Testis (tissue), 2 donors: ENCODE results near the gene PYY.

Experiments used
- POLR2A ChIP-seq: fragments of 450-650 bp; IDR thresholded peaks from one replicate; pipeline ENCODE4 v1.6.1; 2017; ENCODE audit warnings: antibody characterized with exemption, mild to moderate bottlenecking, moderate library complexity
- TF ChIP-seq, protein P1 (sequence below), 3 experiments: fragments of 450-650 bp in 2 of 3; fragments of 200-600 bp in 1 of 3; sonication (generic) in 1 of 3; IDR thresholded peaks; one replicate each; pipeline ENCODE4 v1.5.1; 2016 to 2019; ENCODE audit warnings: antibody characterized with exemption in 3 of 3, mild to moderate bottlenecking in 2 of 3, moderate library complexity in 1 of 3

DNA sequence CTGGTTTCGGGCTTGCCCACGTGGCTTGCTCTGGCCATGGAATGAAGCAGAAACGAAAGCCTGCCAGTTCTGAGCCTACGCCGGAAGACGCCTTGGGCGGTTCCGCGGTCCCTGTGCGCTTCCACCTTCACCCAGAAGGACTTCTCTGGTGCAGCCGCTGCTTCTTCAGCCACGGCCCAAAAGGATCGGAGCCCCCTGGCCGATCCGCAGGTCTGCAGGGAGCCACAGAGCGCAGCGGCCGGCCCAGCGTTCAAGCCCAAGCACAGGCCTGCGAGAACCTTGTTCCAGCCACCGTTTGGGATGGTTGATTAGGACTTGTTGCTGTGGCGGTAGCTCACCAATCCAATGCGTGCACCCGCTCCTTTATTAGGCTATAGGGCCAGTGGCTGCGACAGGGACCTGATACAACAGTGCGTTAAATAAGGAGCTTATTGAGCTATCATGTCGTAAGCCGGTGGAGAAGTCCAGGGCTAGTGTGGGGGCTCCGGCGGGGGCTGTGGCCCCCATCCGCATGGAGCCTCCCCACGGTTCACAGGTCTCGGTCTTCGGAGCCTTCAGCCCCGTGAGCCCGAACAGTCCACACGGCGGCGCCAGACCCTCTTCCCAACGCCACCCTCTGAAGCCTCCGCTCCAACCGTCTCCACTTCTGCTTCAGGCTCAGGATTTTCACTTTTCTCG is 36.3 kb downstream of the PYY start:
- TF ChIP-seq, protein P1, sequence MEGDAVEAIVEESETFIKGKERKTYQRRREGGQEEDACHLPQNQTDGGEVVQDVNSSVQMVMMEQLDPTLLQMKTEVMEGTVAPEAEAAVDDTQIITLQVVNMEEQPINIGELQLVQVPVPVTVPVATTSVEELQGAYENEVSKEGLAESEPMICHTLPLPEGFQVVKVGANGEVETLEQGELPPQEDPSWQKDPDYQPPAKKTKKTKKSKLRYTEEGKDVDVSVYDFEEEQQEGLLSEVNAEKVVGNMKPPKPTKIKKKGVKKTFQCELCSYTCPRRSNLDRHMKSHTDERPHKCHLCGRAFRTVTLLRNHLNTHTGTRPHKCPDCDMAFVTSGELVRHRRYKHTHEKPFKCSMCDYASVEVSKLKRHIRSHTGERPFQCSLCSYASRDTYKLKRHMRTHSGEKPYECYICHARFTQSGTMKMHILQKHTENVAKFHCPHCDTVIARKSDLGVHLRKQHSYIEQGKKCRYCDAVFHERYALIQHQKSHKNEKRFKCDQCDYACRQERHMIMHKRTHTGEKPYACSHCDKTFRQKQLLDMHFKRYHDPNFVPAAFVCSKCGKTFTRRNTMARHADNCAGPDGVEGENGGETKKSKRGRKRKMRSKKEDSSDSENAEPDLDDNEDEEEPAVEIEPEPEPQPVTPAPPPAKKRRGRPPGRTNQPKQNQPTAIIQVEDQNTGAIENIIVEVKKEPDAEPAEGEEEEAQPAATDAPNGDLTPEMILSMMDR (IDR thresholded peaks at IDR 0.05): peak in 2 of 3 experiments; percentile 39 to 46
- TF ChIP-seq POLR2A: no peak
